Karpas-422 (cell line): ENCODE data around the gene OSCAR. TPM values are rescaled to one million over a fixed set of nuclear protein-coding genes. Genes with fewer than 3 reads are reported as not detected.

Experiments
- DNase-seq: peaks from one replicate; pipeline ENCODE4 v3.0.0-alpha.2; 2015
- H2AFZ ChIP-seq: fragments of 200-600 bp; sonication (generic); 2 replicates; pipeline ENCODE4 v1.6.1; 2014; ENCODE audit warnings: antibody characterized with exemption, low read length, mixed read lengths
- H3K27ac ChIP-seq: fragments of 200-600 bp; sonication (generic); 2 replicates; pipeline ENCODE4 v1.5.1; 2014; ENCODE audit warnings: mild to moderate bottlenecking, low read length, moderate library complexity
- H3K27me3 ChIP-seq: fragments of 200-600 bp; sonication (generic); 2 replicates; pipeline ENCODE4 v1.6.1; 2014; ENCODE audit warnings: low read length, mixed read lengths
- H3K36me3 ChIP-seq: fragments of 200-600 bp; sonication (generic); 2 replicates; pipeline ENCODE4 v1.6.1; 2014; ENCODE audit warnings: low read length, mixed read lengths; ENCODE audit not compliant: insufficient read depth
- H3K4me1 ChIP-seq: fragments of 200-600 bp; sonication (generic); 2 replicates; pipeline ENCODE4 v1.6.1; 2014; ENCODE audit warnings: mild to moderate bottlenecking, low read length, mixed read lengths
- H3K4me2 ChIP-seq: fragments of 200-600 bp; sonication (generic); 2 replicates; pipeline ENCODE4 v1.6.1; 2014; ENCODE audit warnings: low read length, low read depth, mild to moderate bottlenecking; ENCODE audit not compliant: poor library complexity, severe bottlenecking
- H3K4me3 ChIP-seq: fragments of 200-600 bp; sonication (generic); 2 replicates; pipeline ENCODE4 v1.5.1; 2014; ENCODE audit warnings: mild to moderate bottlenecking, antibody characterized with exemption, low read length, mixed read lengths
- H3K79me2 ChIP-seq: fragments of 200-600 bp; sonication (generic); 2 replicates; pipeline ENCODE4 v1.6.1; 2014; ENCODE audit warnings: mild to moderate bottlenecking, low read length, mixed read lengths
- H3K9ac ChIP-seq: fragments of 200-600 bp; sonication (generic); 2 replicates; pipeline ENCODE4 v1.6.0; 2014; ENCODE audit warnings: low read length
- H3K9me2 ChIP-seq: fragments of 200-600 bp; sonication (generic), shearing (Covaris generic); replicated peaks from 2 replicates; pipeline ENCODE4 v1.6.0; 2014; ENCODE audit warnings: mild to moderate bottlenecking, low read length, moderate library complexity; ENCODE audit not compliant: insufficient read depth
- H3K9me3 ChIP-seq: fragments of 300-700, 200-600 bp; sonication (generic); 2 replicates; pipeline ENCODE4 v1.6.1; 2014; ENCODE audit warnings: low read length, mixed read lengths
- H4K20me1 ChIP-seq: fragments of 200-600 bp; sonication (generic); 2 replicates; pipeline ENCODE4 v1.6.1; 2014; ENCODE audit warnings: mild to moderate bottlenecking, antibody characterized with exemption, low read length, low read depth; ENCODE audit not compliant: insufficient read depth
- total RNA-seq: library from RNA; depleted of rRNA; stranded (reverse); fragments of >200 nt; shearing (Covaris generic); gene quantifications from 2 replicates; pipeline ENCODE4 v1.2.3, GENCODE V29; 2014; ENCODE audit warnings: low replicate concordance

OSCAR gene
- total RNA-seq, 1 experiment from 2014 or later: not detected

- Histone ChIP-seq H3K27ac (peak within 1 kb of the TSS; percentile 71), H3K4me1 (peaks cover 19% of the 10 kb centered on the region)
These were observed 14.8 kb upstream of the OSCAR start, which contains the start of the genes PRPF31 and TFPT for GRCh38 chr19:54115109-54116063. PRPF31 (plus strand) TSS chr19:54115754; CDS start chr19:54118279, 2,525 bp downstream. TFPT (minus strand) TSS chr19:54115657; CDS start chr19:54115269, 388 bp downstream.

GRCh38 chr19:54114340-54115108 lies 13.9 kb upstream of the OSCAR start:
- H3K4me2 ChIP-seq: peak overlapping the region; percentile 96
- H3K27ac ChIP-seq: no peak overlapping the region
- peak overlapping the region; percentile 88 for H3K4me3 ChIP-seq
- no peaks in the 10 kb centered on the region for H3K9me2 ChIP-seq
- peak; percentile 76 for DNase-seq
- peaks cover 20% of the 10 kb centered on the region for H3K36me3 ChIP-seq
- H3K9ac ChIP-seq: peak overlapping the region; percentile 88
- H3K9me3 ChIP-seq: no peaks in the 10 kb centered on the region
- H3K27me3 ChIP-seq: no peaks in the 10 kb centered on the region
- peaks cover 19% of the 10 kb centered on the region for H3K4me1 ChIP-seq
- peaks cover 42% of the 10 kb centered on the region for H3K79me2 ChIP-seq
- H4K20me1 ChIP-seq: peaks cover 9% of the 10 kb centered on the region; the same call in 1 of the 2 replicates
- H2AFZ ChIP-seq: peak overlapping the region; percentile 91; the same call in 1 of the 2 replicates

More at GRCh38 chr19:54115109-54116063, 14.8 kb upstream of the OSCAR start, which contains the start of the genes PRPF31 and TFPT:
- H3K9me2 ChIP-seq: no peaks in the 10 kb centered on the region
- H4K20me1 ChIP-seq: peaks cover 9% of the 10 kb centered on the region; the same call in 1 of the 2 replicates
- H2AFZ ChIP-seq: peak within 1 kb of the TSS; percentile 91
- H3K27me3 ChIP-seq: no peaks in the 10 kb centered on the region
- H3K4me3 ChIP-seq: peak within 1 kb of the TSS; percentile 88
- peaks cover 17% of the 10 kb centered on the region for H3K36me3 ChIP-seq
- DNase-seq: peak; percentile 100
- peak within 1 kb of the TSS; percentile 96 for H3K4me2 ChIP-seq
- H3K9me3 ChIP-seq: no peaks in the 10 kb centered on the region
- peak within 1 kb of the TSS; percentile 88 for H3K9ac ChIP-seq
- H3K79me2 ChIP-seq: peaks cover 42% of the 10 kb centered on the region

- Histone ChIP-seq H3K9me3 (no peaks in the 10 kb centered on the region), H3K9ac (no peak overlapping the region), H3K9me2 (no peaks in the 10 kb centered on the region), H3K79me2 (peaks cover 31% of the 10 kb centered on the region), H3K36me3 (peaks cover 21% of the 10 kb centered on the region), H3K27me3 (no peaks in the 10 kb centered on the region), H3K4me3 (no peak overlapping the region), H3K4me1 (peaks cover 8% of the 10 kb centered on the region), H4K20me1 (peaks cover 3% of the 10 kb centered on the region; the same call in 1 of the 2 replicates), H2AFZ (no peak overlapping the region), H3K27ac (no peak overlapping the region), H3K4me2 (no peak overlapping the region)
- no peak for DNase-seq
These were observed 9.0 kb upstream of the OSCAR start for GRCh38 chr19:54109651-54110050.

- DNase-seq: no peak
- no peak overlapping the region for H2AFZ ChIP-seq
- no peaks in the 10 kb centered on the region for H3K27me3 ChIP-seq
- H3K9ac ChIP-seq: no peak overlapping the region
- peaks cover 3% of the 10 kb centered on the region; the same call in 1 of the 2 replicates for H4K20me1 ChIP-seq
- H3K9me3 ChIP-seq: no peaks in the 10 kb centered on the region
- peaks cover 10% of the 10 kb centered on the region for H3K4me1 ChIP-seq
- no peak overlapping the region for H3K27ac ChIP-seq
- H3K9me2 ChIP-seq: no peaks in the 10 kb centered on the region
- no peak overlapping the region for H3K4me2 ChIP-seq
- H3K79me2 ChIP-seq: peaks cover 32% of the 10 kb centered on the region
- H3K36me3 ChIP-seq: peaks cover 21% of the 10 kb centered on the region
- no peak overlapping the region for H3K4me3 ChIP-seq
These were observed 7.9 kb upstream of the OSCAR start for GRCh38 chr19:54108496-54108895.

- peaks cover 37% of the 10 kb centered on the region for H3K79me2 ChIP-seq
- H3K9me3 ChIP-seq: no peaks in the 10 kb centered on the region
- H3K27me3 ChIP-seq: no peaks in the 10 kb centered on the region
- H3K9me2 ChIP-seq: no peaks in the 10 kb centered on the region
- no peak overlapping the region for H3K9ac ChIP-seq
- peaks cover 3% of the 10 kb centered on the region; the same call in 1 of the 2 replicates for H4K20me1 ChIP-seq
- no peak for DNase-seq
- no peak overlapping the region for H2AFZ ChIP-seq
- no peak overlapping the region for H3K4me2 ChIP-seq
- H3K4me3 ChIP-seq: no peak overlapping the region
- H3K36me3 ChIP-seq: peaks cover 21% of the 10 kb centered on the region
- no peak overlapping the region for H3K27ac ChIP-seq
- peaks cover 13% of the 10 kb centered on the region for H3K4me1 ChIP-seq
These were observed 7.4 kb upstream of the OSCAR start for GRCh38 chr19:54107876-54108490.

GRCh38 chr19:54106716-54107115 lies 6.1 kb upstream of the OSCAR start:
- peaks cover 21% of the 10 kb centered on the region for H3K36me3 ChIP-seq
- H3K4me1 ChIP-seq: peaks cover 17% of the 10 kb centered on the region
- H4K20me1 ChIP-seq: peaks cover 3% of the 10 kb centered on the region; the same call in 1 of the 2 replicates
- H3K27me3 ChIP-seq: no peaks in the 10 kb centered on the region
- H3K9me3 ChIP-seq: no peaks in the 10 kb centered on the region
- no peak overlapping the region for H3K4me2 ChIP-seq
- no peaks in the 10 kb centered on the region for H3K9me2 ChIP-seq
- H3K9ac ChIP-seq: no peak overlapping the region
- no peak for DNase-seq
- H2AFZ ChIP-seq: no peak overlapping the region
- no peak overlapping the region for H3K27ac ChIP-seq
- no peak overlapping the region for H3K4me3 ChIP-seq
- peaks cover 40% of the 10 kb centered on the region for H3K79me2 ChIP-seq

- Histone ChIP-seq H3K27me3 (no peaks in the 10 kb centered on the region), H3K4me3 (no peak overlapping the region), H3K9me3 (no peaks in the 10 kb centered on the region), H3K4me2 (no peak overlapping the region), H3K79me2 (peaks cover 40% of the 10 kb centered on the region), H3K36me3 (peaks cover 18% of the 10 kb centered on the region), H3K9ac (no peak overlapping the region), H3K9me2 (no peaks in the 10 kb centered on the region), H4K20me1 (peaks cover 3% of the 10 kb centered on the region; the same call in 1 of the 2 replicates), H3K27ac (no peak overlapping the region), H2AFZ (no peak overlapping the region), H3K4me1 (peaks cover 17% of the 10 kb centered on the region)
- DNase-seq: no peak
These were observed 5.2 kb upstream of the OSCAR start for GRCh38 chr19:54105796-54106195.
